IPS-NIHi7 (cell line): ENCODE data around the gene SLC24A4.

Source experiments
- DNase-seq: peaks from one replicate; pipeline ENCODE4 v3.0.0; 2012; ENCODE audit warnings: mixed read lengths; ENCODE audit errors: extremely low spot score

Gene SLC24A4

GRCh38 chr14:92475451-92476187 lies 152.7 kb downstream of the SLC24A4 start:
- DNase-seq: no peak

- no peak for DNase-seq
Measured at GRCh38 chr14:92480856-92481255, 157.9 kb downstream of the SLC24A4 start.

- DNase-seq: no peak
Measured at GRCh38 chr14:92481386-92481785, 158.4 kb downstream of the SLC24A4 start.

- no peak for DNase-seq
Measured at GRCh38 chr14:92481811-92482555, 159.0 kb downstream of the SLC24A4 start.

- DNase-seq: no peak
Measured at GRCh38 chr14:92482621-92483319, 159.8 kb downstream of the SLC24A4 start.

- DNase-seq: no peak
Measured at GRCh38 chr14:92484132-92484823, 161.3 kb downstream of the SLC24A4 start.

GRCh38 chr14:92486881-92487280 lies 163.9 kb downstream of the SLC24A4 start:
- DNase-seq: no peak

GRCh38 chr14:92487513-92488133 lies 164.7 kb downstream of the SLC24A4 start:
- no peak for DNase-seq

- no peak for DNase-seq
Measured at GRCh38 chr14:92489394-92490238, 166.7 kb downstream of the SLC24A4 start.

GRCh38 chr14:92490239-92490959 lies 167.4 kb downstream of the SLC24A4 start:
- DNase-seq: no peak

GRCh38 chr14:92491782-92492181 lies 168.8 kb downstream of the SLC24A4 start:
- DNase-seq: no peak

GRCh38 chr14:92492258-92492657 lies 169.3 kb downstream of the SLC24A4 start:
- DNase-seq: no peak

GRCh38 chr14:92493024-92493423 lies 170.1 kb downstream of the SLC24A4 start:
- DNase-seq: no peak

GRCh38 chr14:92493492-92493891 lies 170.5 kb downstream of the SLC24A4 start:
- DNase-seq: no peak

- DNase-seq: no peak
Measured at GRCh38 chr14:92494512-92494911, 171.5 kb downstream of the SLC24A4 start.

GRCh38 chr14:92495027-92495426 lies 172.1 kb downstream of the SLC24A4 start:
- no peak for DNase-seq

GRCh38 chr14:92496191-92496857 lies 173.4 kb downstream of the SLC24A4 start:
- DNase-seq: no peak

- no peak for DNase-seq
Measured at GRCh38 chr14:92497391-92497790, 174.4 kb downstream of the SLC24A4 start.

GRCh38 chr14:92499234-92499633 lies 176.3 kb downstream of the SLC24A4 start:
- no peak for DNase-seq
